H1 (cell line): ENCODE results near the gene TANC1. TPM values are rescaled to one million over a fixed set of nuclear protein-coding genes. Genes with fewer than 3 reads are reported as not detected.

Experiments used
- CTCF ChIA-PET: fragments of 300-600 bp; sonication (Branson Sonifier 250); formaldehyde crosslinking; loops from one replicate; lab custom pipeline; 2021; ENCODE audit not compliant: partially characterized antibody; lab: Charles Lee
- POLR2A ChIA-PET: fragments of 300-600 bp; sonication (Branson Sonifier 250); formaldehyde crosslinking; loops from one replicate; lab custom pipeline; 2021; ENCODE audit warnings: inconsistent platforms; ENCODE audit not compliant: partially characterized antibody; lab: Charles Lee
- DNase-seq, 2 experiments: peaks; one replicate each; pipeline versions ENCODE4 v3.0.0 to v3.0.0-alpha.2; 2010 to 2022; ENCODE audit warnings: low spot score in 2 of 2, low read depth in 1 of 2, mixed read lengths in 1 of 2
- FAIRE-seq: peaks from 2 replicates; lab custom pipeline; 2011; peaks lifted over from hg19 to GRCh38; lab: Jason Lieb, UNC
- H2AFZ ChIP-seq: 2 replicates; pipeline ENCODE4 v1.8.1; 2012; ENCODE audit warnings: low read length, inconsistent platforms
- H2AK5ac ChIP-seq: 2 replicates; pipeline ENCODE4 v1.6.1; 2013; ENCODE audit warnings: low read depth, low read length
- H2BK120ac ChIP-seq: replicated peaks from 2 replicates; pipeline ENCODE3; 2013; ENCODE audit warnings: low read depth, low read length, inconsistent platforms
- H2BK12ac ChIP-seq: 2 replicates; pipeline ENCODE4 v1.6.1; 2013; ENCODE audit warnings: low read depth, low read length
- H2BK15ac ChIP-seq: 2 replicates; pipeline ENCODE4 v1.6.1; 2013; ENCODE audit warnings: low read length
- H2BK20ac ChIP-seq: 2 replicates; pipeline ENCODE4 v1.6.1; 2013; ENCODE audit warnings: low read length
- H2BK5ac ChIP-seq: 2 replicates; pipeline ENCODE4 v1.6.1; 2013; ENCODE audit warnings: low read depth, low read length
- H3K14ac ChIP-seq: 2 replicates; pipeline ENCODE4 v1.6.1; 2013; ENCODE audit warnings: inconsistent platforms; ENCODE audit not compliant: insufficient read length
- H3K18ac ChIP-seq: 2 replicates; pipeline ENCODE4 v1.6.1; 2013; ENCODE audit warnings: low read length; ENCODE audit errors: extremely low read depth
- H3K23ac ChIP-seq: 2 replicates; pipeline ENCODE4 v1.6.1; 2013; ENCODE audit warnings: inconsistent platforms; ENCODE audit not compliant: insufficient read length
- H3K23me2 ChIP-seq: 2 replicates; pipeline ENCODE4 v1.6.1; 2013; ENCODE audit warnings: low read depth, low read length
- H3K27ac ChIP-seq: 2 replicates; pipeline ENCODE4 v1.6.1; 2011; ENCODE audit warnings: low read depth, low read length, inconsistent platforms
- H3K27me3 ChIP-seq, 4 experiments: replicated peaks in 1 of 4; 1 replicate in 1 of 4; 2 replicates in 3 of 4; pipeline versions ENCODE4 v1.6.1 to v1.8.1; 2011 to 2013; ENCODE audit warnings: low read length in 3 of 4, mild to moderate bottlenecking in 3 of 4, inconsistent platforms in 2 of 4, mixed read lengths in 2 of 4, moderate library complexity in 1 of 4; ENCODE audit not compliant: control insufficient read depth in 3 of 4, insufficient read depth in 3 of 4; ENCODE audit errors: extremely low read depth in 1 of 4
- H3K36me3 ChIP-seq, 4 experiments: 2 replicates each; pipeline versions ENCODE4 v1.6.1 to v1.8.1; 2011 to 2013; ENCODE audit warnings: mild to moderate bottlenecking in 4 of 4, low read length in 3 of 4, moderate library complexity in 2 of 4, control low read depth in 1 of 4, inconsistent platforms in 1 of 4; ENCODE audit not compliant: insufficient read depth in 4 of 4, control insufficient read depth in 2 of 4
- H3K4ac ChIP-seq: replicated peaks from 2 replicates; pipeline ENCODE3; 2013; ENCODE audit warnings: low read length, low read depth, mixed read lengths, inconsistent platforms; ENCODE audit not compliant: insufficient read length
- H3K4me1 ChIP-seq, 4 experiments: replicated peaks in 1 of 4; 1 replicate in 1 of 4; 2 replicates in 3 of 4; pipeline versions ENCODE4 v1.6.1 to v1.8.1; 2011 to 2013; ENCODE audit warnings: low read length in 3 of 4, inconsistent platforms in 2 of 4, mixed read lengths in 1 of 4; ENCODE audit not compliant: insufficient read depth in 4 of 4, control insufficient read depth in 3 of 4
- H3K4me2 ChIP-seq, 2 experiments: 2 replicates each; pipeline versions ENCODE4 v1.6.1 to v1.8.1; 2011 to 2013; ENCODE audit warnings: low read depth in 2 of 2, low read length in 2 of 2, control low read depth in 1 of 2, inconsistent platforms in 1 of 2, mild to moderate bottlenecking in 1 of 2; ENCODE audit not compliant: insufficient read depth in 1 of 2
- H3K4me3 ChIP-seq, 4 experiments: fragments of 200-600, 300-600 bp in 1 of 4; sonication (generic), shearing (Covaris generic), sonication (Bioruptor Twin) in 1 of 4; 2 replicates each; pipeline versions ENCODE4 v1.5.1 to v1.8.1; 2011 to 2016; ENCODE audit warnings: low read length in 4 of 4, low read depth in 3 of 4, control low read depth in 2 of 4, inconsistent platforms in 2 of 4, mild to moderate bottlenecking in 2 of 4, mixed read lengths in 1 of 4, moderate library complexity in 1 of 4; ENCODE audit not compliant: insufficient read depth in 2 of 4; ENCODE audit errors: extremely low read depth in 1 of 4
- H3K56ac ChIP-seq: replicated peaks from 2 replicates; pipeline ENCODE3; 2013; ENCODE audit warnings: low read depth, mild to moderate bottlenecking, mixed read lengths, low read length, inconsistent platforms; ENCODE audit not compliant: insufficient read length
- H3K79me1 ChIP-seq: 2 replicates; pipeline ENCODE4 v1.6.1; 2013; ENCODE audit warnings: low read depth, low read length, control low read depth
- H3K79me2 ChIP-seq, 2 experiments: 2 replicates each; pipeline versions ENCODE4 v1.6.1 to v1.8.1; 2012 to 2013; ENCODE audit warnings: low read length in 2 of 2, mild to moderate bottlenecking in 2 of 2, inconsistent platforms in 1 of 2; ENCODE audit not compliant: insufficient read depth in 2 of 2, control insufficient read depth in 1 of 2
- H3K9ac ChIP-seq, 4 experiments: replicated peaks in 1 of 4; 1 replicate in 1 of 4; 2 replicates in 3 of 4; pipeline versions ENCODE4 v1.6.1 to v1.8.1; 2011 to 2013; ENCODE audit warnings: low read depth in 3 of 4, low read length in 3 of 4, control low read depth in 2 of 4, mild to moderate bottlenecking in 2 of 4, moderate library complexity in 2 of 4, inconsistent platforms in 1 of 4; ENCODE audit errors: extremely low read depth in 1 of 4
- H3K9me3 ChIP-seq, 2 experiments: 2 replicates each; pipeline versions ENCODE4 v1.6.1 to v1.8.1; 2012 to 2013; ENCODE audit warnings: mild to moderate bottlenecking in 2 of 2, moderate library complexity in 2 of 2, control low read depth in 1 of 2, inconsistent platforms in 1 of 2, low read depth in 1 of 2, low read length in 1 of 2, mixed read lengths in 1 of 2; ENCODE audit not compliant: insufficient read depth in 2 of 2
- H4K20me1 ChIP-seq, 2 experiments: replicated peaks in 1 of 2; 2 replicates each; pipeline versions ENCODE3 to v1.8.1; 2011 to 2013; ENCODE audit warnings: inconsistent platforms in 2 of 2, low read length in 2 of 2, mild to moderate bottlenecking in 1 of 2; ENCODE audit not compliant: insufficient read depth in 2 of 2, control insufficient read depth in 1 of 2
- H4K5ac ChIP-seq: 2 replicates; pipeline ENCODE4 v1.6.1; 2013; ENCODE audit warnings: low read length, low read depth, mixed read lengths, inconsistent platforms; ENCODE audit not compliant: insufficient read length
- H4K8ac ChIP-seq: 2 replicates; pipeline ENCODE4 v1.8.0; 2013; ENCODE audit warnings: mild to moderate bottlenecking, moderate library complexity, low read length, inconsistent platforms; ENCODE audit not compliant: insufficient read depth; ENCODE audit errors: extremely low read depth
- H4K91ac ChIP-seq: replicated peaks from 2 replicates; pipeline ENCODE3; 2013; ENCODE audit warnings: low read length, mixed read lengths, inconsistent platforms; ENCODE audit not compliant: insufficient read length
- ASH2L ChIP-seq: fragments of 200-600, 300-600 bp; sonication (generic); IDR thresholded peaks from one replicate; pipeline ENCODE4 v1.7.1; 2017; ENCODE audit warnings: low read length
- BCL11A ChIP-seq, 2 experiments: IDR thresholded peaks; one replicate each; pipeline ENCODE4 v1.6.1; 2011; ENCODE audit warnings: low read depth in 2 of 2, low read length in 2 of 2, mild to moderate bottlenecking in 2 of 2
- CBX5 ChIP-seq: fragments of 300-800, 300-1000 bp; sonication (generic); IDR thresholded peaks from 2 replicates; pipeline ENCODE4 v1.7.1; 2016; ENCODE audit warnings: antibody characterized with exemption, low read length, low read depth
- CHD1 ChIP-seq: IDR thresholded peaks from 2 replicates; pipeline ENCODE4 v1.6.1; 2012; ENCODE audit warnings: low read depth, low read length, improper control_type of control experiment
- E2F6 ChIP-seq: IDR thresholded peaks from 2 replicates; pipeline ENCODE4 v1.6.1; 2012; ENCODE audit warnings: inconsistent platforms
- EZH2 ChIP-seq: fragments of 200-600 bp; sonication (generic); IDR thresholded peaks from 2 replicates; pipeline ENCODE4 v1.7.1; 2012; ENCODE audit warnings: low read depth, mild to moderate bottlenecking, moderate library complexity, low read length, inconsistent platforms; ENCODE audit not compliant: severe bottlenecking
- HDAC6 ChIP-seq: IDR thresholded peaks from one replicate; pipeline ENCODE4 v1.7.1; 2012; ENCODE audit warnings: low read depth, mild to moderate bottlenecking, inconsistent platforms, low read length, moderate library complexity
- JUND ChIP-seq: IDR thresholded peaks from 2 replicates; pipeline ENCODE4 v1.6.1; 2011; ENCODE audit warnings: mild to moderate bottlenecking, improper control_type of control experiment, low read length
- KDM1A ChIP-seq: fragments of 200-600, 300-600 bp; sonication (generic); IDR thresholded peaks from 2 replicates; pipeline ENCODE4 v1.7.1; 2016; ENCODE audit warnings: mild to moderate bottlenecking, low read length, borderline replicate concordance
- SIN3A ChIP-seq, 2 experiments: IDR thresholded peaks in 1 of 2; conservative IDR thresholded peaks in 1 of 2; 2 replicates each; pipeline ENCODE4 v1.6.1; 2011 to 2012; ENCODE audit warnings: low read length in 2 of 2, improper control_type of control experiment in 1 of 2, low read depth in 1 of 2, mild to moderate bottlenecking in 1 of 2
- SP4 ChIP-seq: IDR thresholded peaks from 2 replicates; pipeline ENCODE4 v1.6.1; 2012; ENCODE audit warnings: low read length, inconsistent platforms
- SUZ12 ChIP-seq: fragments of 200-600 bp; sonication (generic); IDR thresholded peaks from 2 replicates; pipeline ENCODE4 v1.6.1; 2012; ENCODE audit warnings: mild to moderate bottlenecking, inconsistent platforms, low read length, moderate library complexity, mixed read lengths
- TAF1 ChIP-seq: IDR thresholded peaks from 2 replicates; pipeline ENCODE4 v1.6.1; 2011; ENCODE audit warnings: mild to moderate bottlenecking, low read depth, low read length
- ZNF274 ChIP-seq: IDR thresholded peaks from 2 replicates; pipeline ENCODE4 v1.7.0; 2012; ENCODE audit warnings: low read length, borderline replicate concordance; ENCODE audit errors: extremely low read depth
- WGBS, 2 experiments: shearing (Covaris generic) in 1 of 2; methylation state at CpG; one replicate each; pipeline versions ENCODE4 v1.1.6 to v1.1.7; 2013 to 2015; ENCODE audit warnings: low lambda C conversion rate in 2 of 2, mixed read lengths in 2 of 2, inconsistent platforms in 1 of 2, low coverage in 1 of 2, missing lambda C conversion rate in 1 of 2; ENCODE audit not compliant: insufficient replicate concordance in 2 of 2, insufficient coverage in 1 of 2, insufficient read length in 1 of 2; ENCODE audit errors: extremely low coverage in 1 of 2, missing lambda C conversion rate in 1 of 2; 5-methylcytosine and 5-hydroxymethylcytosine counted together
- polyA plus RNA-seq, 7 experiments: library from polyadenylated mRNA; depleted of rRNA in 3 of 7; stranded (reverse) in 5 of 7; unstranded in 2 of 7; fragments of >200 nt in 5 of 7; fragments of 200-250 nt in 2 of 7; gene quantifications; 1 replicate in 5 of 7; 2 replicates in 1 of 7; 4 replicates in 1 of 7; pipeline versions ENCODE4 v1.2.1 to v1.2.3, GENCODE V29; 2011 to 2013; ENCODE audit warnings: missing spikeins in 2 of 7, mixed read lengths in 2 of 7
- total RNA-seq: library from RNA; stranded (reverse); fragmentation: NEBNext Ultra II Directional; extraction: Animal tissue kit (Norgen Biotek cat#: 25700); gene quantifications from 2 replicates; pipeline ENCODE4 v1.2.1, GENCODE V29; 2021

Gene TANC1
- total and polyA plus RNA-seq, 2 of the 8 experiments (the other 6 are each of a cell fraction or from before 2014, with no cell fraction given): 4.1 to 7.6 TPM

- no peak overlapping the region for H2BK15ac ChIP-seq
- no peak overlapping the region for H2BK12ac ChIP-seq
- H2AK5ac ChIP-seq: no peak overlapping the region
- CTCF ChIA-PET: interaction anchor here (0.6 kb wide), 3 partner anchors 11 to 438 kb away, joined by 3 read pairs; no protein-coding TSS in a partner anchor
- H2BK5ac ChIP-seq: no peak overlapping the region
- H3K79me1 ChIP-seq: no peaks in the 10 kb centered on the region
- 88% methylated on average over 2 of the region's 2 CpGs; no CpG with 5 or more reads in 1 of the 2 experiments for WGBS, 2 experiments
- H4K91ac ChIP-seq: no peak overlapping the region
- TF ChIP-seq JUND: no peak
- TF ChIP-seq HDAC6: no peak
- no peak for TF ChIP-seq SUZ12
- TF ChIP-seq TAF1: no peak
- no peak for TF ChIP-seq E2F6
- TF ChIP-seq BCL11A (IDR thresholded peaks at IDR 0.05; ENCODE audit: low read depth in 2 of 2, low read length in 2 of 2): no peak
- no peak for TF ChIP-seq ZNF274
- TF ChIP-seq KDM1A: no peak
- no peak for TF ChIP-seq ASH2L
- no peak for TF ChIP-seq CHD1
- no peak for TF ChIP-seq SIN3A (conservative IDR thresholded peaks at IDR 0.05 in 1 of 2, IDR thresholded peaks at IDR 0.05 in 1 of 2; ENCODE audit: low read depth in 1 of 2, low read length in 2 of 2)
- no peak for TF ChIP-seq EZH2
- no peak for TF ChIP-seq CBX5
- no peak for TF ChIP-seq SP4
- TF ChIP-seq, all 59 proteins: peak for 0
- H3K36me3 ChIP-seq: no peaks in the 10 kb centered on the region
- no peak overlapping the region for H3K56ac ChIP-seq
- H3K4me1 ChIP-seq: peaks cover 0 to 2% (median under 1%) of the 10 kb centered on the region in 4 experiments; a peak in 2 of 7 replicates
- no peak overlapping the region for H2BK20ac ChIP-seq
- H3K23ac ChIP-seq: no peak overlapping the region
- DNase-seq (no peak), FAIRE-seq (no peak)
- no peaks in the 10 kb centered on the region for H3K9me3 ChIP-seq
- H4K20me1 ChIP-seq: no peaks in the 10 kb centered on the region
- H3K4me2 ChIP-seq: no peak overlapping the region
- no peaks in the 10 kb centered on the region for H3K79me2 ChIP-seq
- POLR2A ChIA-PET: no interaction called here
- H3K4me3 ChIP-seq: no peak overlapping the region
- no peak overlapping the region for H3K18ac ChIP-seq
- no peak overlapping the region for H3K4ac ChIP-seq
- H2AFZ ChIP-seq: no peak overlapping the region
- no peak overlapping the region for H4K8ac ChIP-seq
- H3K27ac ChIP-seq: no peak overlapping the region
- no peak overlapping the region for H2BK120ac ChIP-seq
- H3K14ac ChIP-seq: no peak overlapping the region
- no peaks in the 10 kb centered on the region; a peak in 1 of 7 replicates for H3K27me3 ChIP-seq
- no peak overlapping the region for H4K5ac ChIP-seq
- no peak overlapping the region for H3K9ac ChIP-seq
- no peaks in the 10 kb centered on the region for H3K23me2 ChIP-seq
Observed at GRCh38 chr2:158934170-158934569, 34.3 kb upstream of the TANC1 start.
